ENCODE results near the gene HIBADH.

DNA sequence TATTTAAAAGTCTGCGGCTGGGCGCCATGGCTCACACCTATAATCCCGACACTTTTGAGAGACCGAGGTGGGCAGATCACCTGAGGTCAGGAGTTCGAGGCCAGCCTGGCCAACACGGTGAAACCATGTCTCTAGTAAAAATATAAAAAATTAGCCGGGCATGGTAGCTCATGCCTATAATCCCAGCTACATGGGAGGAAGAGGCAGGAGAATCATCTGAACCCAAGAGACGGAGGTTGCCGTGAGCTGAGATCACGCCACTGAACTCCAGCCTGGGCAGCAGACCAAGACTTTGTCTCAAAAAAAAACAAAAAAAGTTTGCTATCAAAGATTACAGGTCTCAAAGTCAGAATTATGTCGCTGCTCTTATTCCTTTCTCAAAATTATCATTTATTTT, 55.5 kb downstream of the HIBADH start:
- TF ChIP-seq, protein P1, sequence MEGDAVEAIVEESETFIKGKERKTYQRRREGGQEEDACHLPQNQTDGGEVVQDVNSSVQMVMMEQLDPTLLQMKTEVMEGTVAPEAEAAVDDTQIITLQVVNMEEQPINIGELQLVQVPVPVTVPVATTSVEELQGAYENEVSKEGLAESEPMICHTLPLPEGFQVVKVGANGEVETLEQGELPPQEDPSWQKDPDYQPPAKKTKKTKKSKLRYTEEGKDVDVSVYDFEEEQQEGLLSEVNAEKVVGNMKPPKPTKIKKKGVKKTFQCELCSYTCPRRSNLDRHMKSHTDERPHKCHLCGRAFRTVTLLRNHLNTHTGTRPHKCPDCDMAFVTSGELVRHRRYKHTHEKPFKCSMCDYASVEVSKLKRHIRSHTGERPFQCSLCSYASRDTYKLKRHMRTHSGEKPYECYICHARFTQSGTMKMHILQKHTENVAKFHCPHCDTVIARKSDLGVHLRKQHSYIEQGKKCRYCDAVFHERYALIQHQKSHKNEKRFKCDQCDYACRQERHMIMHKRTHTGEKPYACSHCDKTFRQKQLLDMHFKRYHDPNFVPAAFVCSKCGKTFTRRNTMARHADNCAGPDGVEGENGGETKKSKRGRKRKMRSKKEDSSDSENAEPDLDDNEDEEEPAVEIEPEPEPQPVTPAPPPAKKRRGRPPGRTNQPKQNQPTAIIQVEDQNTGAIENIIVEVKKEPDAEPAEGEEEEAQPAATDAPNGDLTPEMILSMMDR (conservative IDR thresholded peaks at IDR 0.05): no peak
- no peak for TF ChIP-seq ZFX (IDR thresholded peaks at IDR 0.05)

Data from C4-2B (cell line).